Activated effector memory CD4-positive, alpha-beta T cell treated with anti-CD3 and anti-CD28 coated beads, Interleukin-2, amount 50 U/mL, for 16 hours (primary cell): ENCODE results near the gene MLN.

Source experiments
- DNase-seq: peaks from one replicate; pipeline ENCODE4 v3.0.0-alpha.2; 2020

MLN gene

DNA sequence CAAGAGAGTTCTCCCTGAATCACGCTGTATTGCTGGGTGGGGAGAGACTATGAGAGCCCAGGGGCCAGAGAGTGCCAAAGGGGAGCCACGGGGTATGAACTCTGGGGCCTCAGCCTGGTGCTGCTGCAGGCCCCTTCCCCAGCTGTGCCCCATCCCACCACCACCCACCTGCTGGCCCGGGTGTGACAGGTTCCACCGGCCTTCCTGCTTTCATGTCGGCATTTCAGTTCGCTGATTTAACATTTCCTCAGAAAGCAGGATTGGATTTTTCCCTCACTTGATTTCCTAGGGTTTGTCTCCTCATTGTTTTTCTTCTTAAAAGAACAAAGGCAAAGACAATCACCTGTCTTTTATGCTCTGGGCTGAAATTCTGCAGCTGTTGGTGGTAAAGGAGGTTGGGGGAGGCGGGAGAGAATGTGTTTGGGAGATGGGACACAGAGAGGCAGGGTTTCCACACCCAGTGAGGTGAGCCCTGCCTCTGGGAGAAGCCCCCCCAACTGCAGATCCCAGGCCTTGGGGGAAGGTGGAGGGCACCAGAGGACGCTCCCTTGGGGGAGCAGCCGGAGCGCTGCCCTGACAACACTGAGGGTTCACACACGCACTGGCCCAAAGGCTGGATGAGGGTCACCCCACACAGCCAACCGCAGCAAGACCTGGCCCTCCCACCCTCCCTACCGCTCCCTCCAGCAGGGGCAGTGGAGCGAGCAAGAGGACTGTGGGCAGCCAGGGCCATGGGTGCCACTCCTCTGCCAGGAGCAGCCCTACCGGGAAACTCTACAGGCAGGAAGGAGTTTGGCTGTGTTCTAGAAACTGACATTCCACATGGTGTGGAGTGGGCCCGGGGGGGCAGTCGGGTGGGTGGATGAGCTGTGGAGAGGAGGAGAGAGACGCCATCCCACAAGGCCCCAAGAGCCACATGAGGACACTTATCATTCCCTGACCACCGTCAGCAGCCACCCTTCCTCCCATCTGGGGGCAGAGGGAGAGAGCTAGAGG, 10.5 kb upstream of the MLN start:
- DNase-seq, result no peak

DNA sequence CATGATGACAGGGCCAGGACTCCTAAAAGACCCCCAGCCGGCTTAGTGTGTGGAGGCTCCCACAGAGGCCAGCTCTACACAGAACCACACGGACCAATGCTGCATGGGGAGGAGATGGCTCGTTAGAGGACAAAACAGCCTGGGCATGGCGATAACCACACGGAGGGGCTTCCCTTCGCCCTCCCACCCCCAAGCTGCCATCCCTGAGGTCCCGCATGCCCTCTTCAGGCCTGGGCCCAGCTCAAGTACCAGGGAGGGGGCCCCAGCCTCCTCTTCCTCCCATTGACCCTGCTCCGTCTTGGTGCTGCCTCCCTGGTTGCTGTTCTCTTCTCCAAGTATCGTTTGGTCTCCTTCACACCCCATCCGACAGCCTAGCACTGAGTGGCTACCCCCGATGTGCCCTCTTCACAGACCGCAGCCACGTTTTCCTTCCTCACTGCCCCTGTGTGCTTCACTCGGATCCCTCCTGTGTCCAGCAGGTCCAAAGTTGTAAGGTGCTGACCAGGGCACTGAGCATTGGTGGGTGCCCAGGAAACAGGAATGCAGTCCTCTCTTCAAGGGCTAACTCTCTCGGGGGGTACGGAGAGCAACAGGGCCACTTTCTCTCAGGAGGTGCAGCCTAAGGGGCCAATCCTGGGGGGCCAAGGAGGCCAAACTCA, 9.6 kb upstream of the MLN start:
- no peak for DNase-seq

DNA sequence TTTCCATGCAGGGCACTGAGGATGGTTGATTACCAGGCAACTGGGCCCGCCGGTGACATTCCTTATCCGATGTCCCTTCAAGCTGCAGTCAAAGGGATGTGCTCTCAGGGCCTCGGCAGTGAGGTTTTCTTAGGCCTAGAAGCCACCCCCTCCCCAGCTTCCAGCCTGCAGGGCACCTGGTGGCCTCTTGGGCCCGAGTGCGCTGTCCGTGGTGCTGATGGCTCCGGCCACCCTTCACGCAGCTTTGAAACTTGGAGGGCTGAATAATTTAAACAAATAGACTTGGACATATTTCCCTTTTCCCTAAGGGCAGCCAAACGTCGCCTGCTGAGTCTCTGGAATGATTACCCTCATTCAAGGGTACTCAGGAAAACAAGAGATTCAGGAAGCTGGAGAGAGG, 8.9 kb upstream of the MLN start:
- peak; percentile 76 for DNase-seq

GRCh38 chr6:33809594-33809993, 5.8 kb upstream of the MLN start:
- DNase-seq, result no peak

GRCh38 chr6:33808641-33809180, 4.9 kb upstream of the MLN start:
- no peak for DNase-seq

GRCh38 chr6:33807606-33808005, 3.8 kb upstream of the MLN start:
- no peak for DNase-seq

- no peak for DNase-seq
Observed at GRCh38 chr6:33806841-33807240, 3.0 kb upstream of the MLN start.

GRCh38 chr6:33802186-33802958, 1.4 kb downstream of the MLN start:
- DNase-seq, result no peak

GRCh38 chr6:33801611-33802010, 2.2 kb downstream of the MLN start:
- no peak for DNase-seq

DNA sequence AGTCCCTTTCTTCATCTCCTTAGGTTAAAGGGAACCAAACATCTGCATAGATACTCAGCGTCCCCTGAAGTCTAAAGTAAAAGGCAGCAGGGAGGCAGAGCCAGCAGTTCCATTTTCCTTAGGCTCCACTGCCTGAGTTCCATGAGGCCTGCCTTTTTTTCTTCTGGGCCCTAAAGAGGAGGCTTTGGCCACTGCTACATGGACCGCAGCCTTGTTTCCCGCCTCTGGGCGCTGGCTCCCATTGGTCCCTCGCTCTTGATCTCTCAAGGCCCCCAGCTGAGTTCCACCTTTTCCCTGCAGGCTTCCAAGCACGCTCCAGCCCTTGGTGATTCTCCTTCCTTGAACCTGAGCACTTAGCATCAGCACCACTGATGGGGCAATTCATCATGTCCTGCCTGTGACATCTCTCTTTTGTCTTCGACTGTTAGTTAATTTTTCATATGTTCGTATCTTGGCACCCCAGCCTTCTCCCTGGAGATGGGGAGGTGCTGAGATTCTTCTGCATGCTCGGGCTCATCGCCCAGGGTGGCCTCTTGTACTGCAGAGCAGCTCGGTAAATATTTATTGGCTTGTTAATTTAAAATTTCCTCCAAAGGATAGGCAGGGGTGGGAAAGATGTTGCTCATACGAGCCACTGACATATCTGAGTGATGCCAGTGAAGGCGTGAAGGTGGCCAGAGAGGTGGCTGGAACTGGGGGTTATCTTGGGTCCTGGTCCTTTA, 3.4 kb downstream of the MLN start:
- DNase-seq, result no peak

GRCh38 chr6:33799454-33800113, 4.2 kb downstream of the MLN start:
- DNase-seq, result no peak

DNA sequence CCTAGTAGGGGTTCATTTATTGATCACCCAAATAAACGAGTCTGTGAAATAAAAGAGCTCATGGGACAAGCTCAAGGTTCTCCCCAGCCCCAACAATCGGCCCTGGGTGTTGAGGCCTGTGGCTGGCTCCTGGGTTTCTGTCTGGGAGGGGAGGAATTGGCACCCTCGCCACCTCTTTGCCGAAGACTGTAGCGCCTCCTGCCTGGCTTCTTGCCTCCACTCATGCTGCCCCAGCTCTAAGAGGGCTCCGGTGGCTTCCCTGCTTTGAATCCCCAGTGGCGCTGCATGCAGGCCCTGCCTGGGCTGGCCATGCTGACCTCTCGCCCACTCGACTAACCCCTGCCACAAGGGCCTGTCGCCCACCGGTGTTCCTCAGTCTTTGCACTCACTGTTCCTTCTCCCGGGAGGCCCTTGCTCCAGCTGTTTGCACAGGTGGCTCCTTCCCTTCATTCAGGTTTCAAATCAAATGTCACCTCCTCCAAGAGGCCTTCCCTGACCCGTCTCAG, 5.4 kb downstream of the MLN start:
- no peak for DNase-seq

GRCh38 chr6:33797626-33798342, 6.0 kb downstream of the MLN start:
- no peak for DNase-seq

DNA sequence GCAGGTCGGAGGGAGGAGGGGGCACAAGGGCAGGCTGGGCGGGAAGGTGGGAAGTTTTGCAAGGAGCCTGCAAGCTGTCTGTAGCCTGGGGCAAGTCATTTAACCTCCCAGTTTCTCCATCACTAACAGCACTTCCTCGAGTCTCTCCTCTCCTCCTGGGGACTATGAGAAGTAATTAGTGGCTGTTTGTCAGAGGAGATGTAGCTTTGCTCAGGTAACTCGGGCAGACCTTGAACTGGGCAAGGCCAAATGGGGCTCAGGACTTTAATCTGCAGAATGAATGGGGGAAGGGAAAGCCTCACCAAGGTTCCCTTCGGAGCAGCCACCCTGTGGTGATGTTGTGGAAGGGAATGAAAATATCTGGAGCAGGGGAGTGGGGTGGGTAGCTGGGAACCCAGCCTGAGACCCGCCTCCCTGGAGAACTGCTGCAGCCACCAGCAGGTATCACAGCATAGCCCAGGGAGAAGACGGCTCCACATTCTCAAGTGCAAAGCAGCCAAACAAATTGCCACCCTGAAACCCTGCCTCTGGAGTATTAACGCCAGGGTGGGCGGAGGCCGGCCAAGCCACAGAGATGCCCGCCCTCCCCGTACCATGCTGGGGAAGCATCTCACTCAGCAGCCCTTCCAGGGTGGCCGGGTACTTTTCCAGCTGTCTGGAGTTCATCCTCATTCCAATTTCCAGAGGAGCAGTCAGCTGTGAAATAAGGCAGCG, 8.7 kb downstream of the MLN start:
- no peak for DNase-seq

DNA sequence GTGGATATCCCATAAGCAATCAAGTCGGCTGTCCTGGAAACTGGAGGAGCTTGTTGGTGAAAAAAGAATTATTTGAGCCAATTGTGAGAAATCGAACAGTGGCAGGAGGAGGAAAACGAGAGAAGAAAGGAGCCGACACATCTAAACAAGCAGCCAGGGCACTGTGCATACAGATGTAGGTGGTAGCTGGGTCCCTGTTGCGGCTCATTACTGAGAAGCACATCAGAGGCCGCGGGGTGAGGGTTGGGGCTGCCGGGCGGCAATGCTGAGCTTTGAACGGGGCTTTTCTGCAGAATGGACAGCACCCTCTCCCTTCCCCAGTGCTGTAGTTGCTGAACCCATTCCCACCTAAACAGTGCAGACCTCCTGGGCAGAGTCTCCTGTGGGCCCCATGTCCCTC, 10.8 kb downstream of the MLN start:
- no peak for DNase-seq

DNA sequence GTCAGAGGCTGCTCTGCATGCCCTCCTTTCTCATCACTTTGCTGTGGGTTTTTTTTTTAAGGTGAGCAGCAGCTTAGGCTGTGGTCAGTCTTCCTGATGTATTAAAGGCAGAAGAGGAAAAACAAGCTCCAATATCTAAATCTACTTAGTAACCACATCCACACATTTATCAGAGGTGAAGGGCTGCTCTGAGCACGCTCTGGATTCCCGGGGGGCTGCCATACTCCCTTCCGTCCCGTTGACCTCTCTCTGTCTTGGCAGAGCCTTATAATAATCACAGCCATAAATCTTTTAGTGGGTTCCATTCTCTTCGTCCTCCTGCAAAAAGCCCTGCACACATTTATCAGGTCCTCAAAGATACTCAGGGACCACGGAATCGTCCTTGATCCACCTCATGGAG, 12.2 kb downstream of the MLN start:
- DNase-seq, result no peak

- DNase-seq, result no peak
Observed at GRCh38 chr6:33790910-33791309, 12.9 kb downstream of the MLN start.

DNA sequence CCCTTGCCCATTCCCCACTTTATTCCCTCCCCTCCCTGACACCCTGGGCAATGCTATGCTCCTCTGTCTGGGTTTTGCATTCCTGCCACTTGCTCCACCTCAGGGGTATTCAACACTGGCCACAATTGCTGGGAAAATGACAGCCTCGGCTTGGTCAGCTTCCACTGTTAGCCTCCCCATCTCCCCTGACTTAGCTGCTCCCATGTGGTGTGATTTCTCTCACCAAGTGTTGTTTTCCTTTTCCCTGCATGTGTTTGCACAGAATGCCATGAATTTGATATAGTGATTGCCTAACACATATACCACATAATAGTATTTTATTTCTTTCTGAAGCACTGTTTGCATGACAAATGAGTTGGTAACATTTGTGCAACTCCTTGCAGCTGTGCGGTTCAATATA, 13.4 kb downstream of the MLN start:
- no peak for DNase-seq

DNA sequence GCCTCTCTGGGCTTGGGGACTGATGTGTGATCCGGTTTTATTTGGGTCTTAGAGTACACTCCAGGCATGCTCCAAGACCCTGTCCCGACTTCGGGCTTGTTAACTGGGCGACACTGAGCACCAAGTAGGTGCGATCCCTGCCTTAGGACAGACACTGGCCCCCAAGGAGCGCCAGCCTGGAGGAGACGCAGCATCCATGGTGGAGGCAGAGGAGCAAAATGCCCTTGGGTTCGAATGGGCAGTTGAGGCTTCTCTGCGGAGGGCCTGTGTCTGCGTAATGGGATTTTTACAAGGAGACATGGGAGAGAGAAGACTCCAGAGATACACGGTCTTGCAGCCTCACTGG, 14.3 kb downstream of the MLN start:
- no peak for DNase-seq
